PFSK-1 (cell line): ENCODE data around the gene SETD1A.

Experiments
- FOXP2 ChIP-seq: optimal IDR thresholded peaks from 2 replicates; pipeline ENCODE3; 2011; ENCODE audit warnings: borderline replicate concordance, control low read depth, inconsistent platforms; ENCODE audit not compliant: insufficient read depth; ENCODE audit errors: extremely low read length, extremely low read depth
- POLR2AphosphoS5 ChIP-seq: IDR thresholded peaks from 2 replicates; pipeline ENCODE4 v1.6.1; 2012; ENCODE audit warnings: low read depth, mild to moderate bottlenecking, control low read depth, low read length, moderate library complexity
- REST ChIP-seq, 2 experiments: IDR thresholded peaks; 2 replicates each; pipeline versions ENCODE4 v1.6.1 to v1.8.0; 2011 to 2012; ENCODE audit warnings: low read depth in 2 of 2, low read length in 2 of 2, control low read depth in 1 of 2, inconsistent platforms in 1 of 2, mild to moderate bottlenecking in 1 of 2, moderate library complexity in 1 of 2; ENCODE audit not compliant: insufficient read depth in 1 of 2
- TAF1 ChIP-seq: IDR thresholded peaks from 2 replicates; pipeline ENCODE4 v1.6.1; 2012; ENCODE audit warnings: low read length, control low read depth, borderline replicate concordance; ENCODE audit not compliant: insufficient read depth

GRCh38 chr16:31003744-31004143 lies 46.2 kb downstream of the SETD1A start:
- TF ChIP-seq POLR2AphosphoS5: no peak
- TF ChIP-seq REST (IDR thresholded peaks at IDR 0.05; ENCODE audit: insufficient read depth in 1 of 2, low read depth in 2 of 2, low read length in 2 of 2): no peak
- TF ChIP-seq FOXP2: no peak
- no peak for TF ChIP-seq TAF1
